HUDEP-2 (cell line): Measurements from ENCODE around the gene SLC25A21.
"Not testable (repeated sequence)": the region's sequence is repeated elsewhere in the genome, so short reads cannot be mapped to it uniquely, and the experiment has no call there.

ENCODE experiments used
- DNase-seq, 76 experiments: peaks; one replicate each; lab custom pipeline; 2025; ENCODE audit not compliant: unreplicated experiment in 76 of 76; lab: John Stamatoyannopoulos, UW

Gene SLC25A21

DNA sequence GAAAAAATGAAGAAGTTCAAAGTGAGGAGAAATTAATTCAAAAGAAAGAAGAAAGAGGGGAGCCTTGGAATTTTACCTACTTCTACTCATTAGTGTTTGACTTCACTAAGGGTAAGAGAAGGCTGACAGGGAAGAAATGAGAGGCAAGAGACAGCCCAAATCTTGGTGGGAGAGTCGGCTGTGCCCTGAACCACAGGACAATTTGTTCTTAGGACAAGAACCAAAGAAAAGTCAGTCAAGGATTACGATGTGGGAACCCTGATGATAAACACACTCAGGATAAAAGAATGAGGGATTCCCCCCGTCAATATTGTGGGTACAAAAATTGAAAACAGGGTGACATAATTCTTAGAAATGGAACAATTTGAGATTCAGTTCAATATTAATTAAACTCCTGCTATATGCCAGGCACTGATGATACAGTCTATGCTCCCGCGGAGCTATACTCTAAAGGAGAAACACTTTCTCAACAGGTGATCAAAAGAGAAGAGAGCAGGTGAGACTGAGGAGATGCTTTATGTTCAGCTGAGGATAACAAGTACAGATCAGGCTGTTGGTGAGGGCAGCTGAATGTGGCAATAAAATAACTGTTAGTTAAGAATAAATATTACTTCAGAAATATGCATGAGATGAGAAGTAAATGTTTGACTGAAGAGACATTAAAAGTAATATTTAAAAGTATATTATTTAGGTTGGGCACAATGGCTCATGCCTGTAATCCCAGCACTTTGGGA is 175.4 kb downstream of the SLC25A21 start:
- no peak for DNase-seq

DNA sequence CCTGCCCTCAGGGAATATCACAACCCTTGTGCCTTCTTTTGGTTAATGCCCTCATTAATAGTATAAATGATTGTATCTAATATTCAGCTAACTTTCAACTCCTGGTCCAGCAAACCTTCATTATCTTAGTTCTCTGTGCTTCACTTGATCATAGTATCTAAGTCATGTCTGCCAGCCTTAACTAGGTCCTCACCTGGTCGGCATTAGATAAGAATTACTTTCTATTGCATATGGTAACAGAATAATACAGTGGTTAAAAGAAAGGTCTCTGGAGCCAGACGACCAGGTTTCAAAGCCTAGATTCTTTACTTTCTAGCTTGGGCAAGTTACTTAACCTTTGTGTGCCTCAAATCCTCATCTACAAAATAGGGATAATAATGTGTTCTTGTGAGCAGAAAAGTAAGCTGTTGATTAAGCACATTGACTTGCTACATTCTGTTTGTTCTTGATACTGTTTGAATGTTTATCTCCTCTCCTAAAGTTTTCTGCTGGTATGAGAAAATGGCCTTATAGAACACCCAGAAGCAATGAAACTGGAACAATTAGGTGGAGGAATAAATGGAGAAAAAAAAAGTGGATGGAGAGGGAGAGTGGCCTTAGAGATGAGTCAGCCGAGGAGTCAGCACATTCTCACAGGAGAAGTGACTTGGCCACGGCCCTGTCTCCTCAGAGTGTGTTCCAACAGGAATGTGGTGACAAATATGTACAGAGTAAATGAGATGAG is 176.1 kb downstream of the SLC25A21 start:
- DNase-seq = no peak

DNA sequence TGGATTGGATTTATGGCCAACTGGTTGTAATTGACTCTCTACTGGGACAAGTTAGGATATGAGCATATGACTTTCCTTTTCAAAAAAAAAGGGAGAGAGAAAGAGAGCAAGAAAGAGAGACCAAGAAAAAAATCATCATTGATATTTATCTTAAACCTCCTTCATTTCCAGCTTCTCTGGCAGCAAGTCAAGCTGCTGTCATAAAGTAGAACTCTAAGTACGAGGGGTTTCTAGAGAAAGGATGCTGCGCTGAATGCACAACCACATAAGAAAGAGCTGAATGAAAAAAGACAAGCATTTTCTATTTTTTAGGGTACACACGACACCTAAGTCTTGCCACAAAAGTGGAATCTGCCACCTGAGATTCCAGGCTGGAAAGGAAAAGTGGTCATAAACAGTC is 182.6 kb downstream of the SLC25A21 start:
- DNase-seq = no peak

DNA sequence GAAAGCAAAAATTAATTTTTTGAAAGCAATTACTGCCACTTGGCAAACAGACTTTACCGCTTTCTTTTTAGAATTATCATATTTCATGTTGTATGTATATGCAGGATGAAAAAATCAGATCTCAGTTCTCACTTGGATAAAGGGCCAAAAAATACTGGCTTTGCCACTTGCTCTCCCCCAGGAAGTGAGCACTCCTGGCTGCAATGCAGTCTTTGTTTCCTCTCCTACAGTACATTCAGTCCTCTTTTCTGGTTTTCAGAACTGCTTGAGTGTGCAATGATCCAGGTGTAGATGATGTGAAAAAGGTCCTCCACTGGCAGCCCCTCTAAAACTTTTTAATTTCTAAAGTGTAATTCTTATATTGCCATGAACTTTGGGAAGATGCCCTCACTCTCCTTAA is 183.4 kb downstream of the SLC25A21 start:
- no peak for DNase-seq

DNA sequence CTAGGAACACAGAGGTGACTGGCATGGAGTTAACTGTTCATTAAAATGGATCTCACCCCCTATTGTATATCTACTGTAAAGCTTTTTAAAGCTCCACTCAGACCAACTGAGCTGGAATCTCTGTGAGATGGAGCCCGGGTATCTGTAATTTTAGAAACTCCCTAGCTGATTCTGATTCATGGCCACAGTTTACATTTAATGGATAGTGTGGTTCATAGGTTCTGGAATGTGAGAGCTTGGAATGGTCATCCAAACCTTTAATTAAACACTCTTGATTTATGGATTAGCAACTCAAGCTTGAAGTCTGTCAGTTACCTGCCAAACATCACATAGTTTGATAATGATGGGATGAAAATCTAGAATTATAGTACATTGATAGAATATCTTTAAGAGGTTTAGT is 183.8 kb downstream of the SLC25A21 start:
- DNase-seq = no peak

DNA sequence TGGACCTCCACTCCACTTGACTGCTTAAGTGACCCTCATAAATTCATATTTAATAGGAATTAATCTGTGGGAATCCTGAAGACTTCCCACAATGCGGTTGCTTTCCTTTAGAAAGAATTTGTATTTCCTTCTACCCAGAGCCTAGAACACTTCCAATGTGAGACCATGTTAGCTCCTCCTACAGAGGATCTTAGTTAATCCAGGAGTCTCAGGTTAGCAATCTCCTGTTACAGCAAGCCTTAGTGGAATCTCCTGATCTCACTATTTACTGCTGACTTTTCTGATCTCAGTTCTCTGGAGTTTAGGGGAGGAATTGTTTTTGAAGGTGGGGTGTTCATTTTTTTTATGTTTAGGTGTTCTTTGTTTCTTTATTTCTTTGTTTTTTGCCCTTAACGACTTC is 186.0 kb downstream of the SLC25A21 start:
- DNase-seq = no peak

DNA sequence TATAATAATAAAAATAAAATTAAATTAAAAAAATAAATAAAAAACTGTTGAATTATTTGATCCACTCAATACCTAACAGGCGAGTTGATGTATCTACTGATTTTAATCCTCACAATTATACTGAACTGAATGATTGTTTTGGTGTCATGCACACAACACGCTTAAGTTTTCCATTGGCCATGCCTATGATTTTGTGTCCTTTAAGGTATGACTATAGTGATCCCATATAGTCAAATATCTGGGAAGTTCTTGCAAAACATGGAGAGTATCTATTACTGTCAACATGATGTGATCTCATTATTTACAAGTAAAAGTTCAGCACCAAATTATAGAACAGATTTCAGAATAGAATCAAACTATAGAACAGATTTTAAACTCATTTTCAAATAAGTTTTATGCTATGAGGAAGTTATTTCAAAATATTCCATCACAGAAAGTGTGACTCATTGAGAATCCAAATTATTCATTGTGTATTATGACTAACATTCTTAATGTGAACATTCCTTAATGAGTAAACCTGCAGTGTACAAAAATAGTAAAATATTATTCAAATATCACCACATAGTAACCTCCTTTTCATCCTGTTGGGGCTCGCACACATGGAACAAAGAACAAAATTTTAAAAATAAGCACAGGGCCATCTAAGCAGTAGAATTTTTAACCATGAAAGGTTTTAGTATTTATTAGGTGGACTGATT is 190.4 kb downstream of the SLC25A21 start:
- DNase-seq = no peak

DNA sequence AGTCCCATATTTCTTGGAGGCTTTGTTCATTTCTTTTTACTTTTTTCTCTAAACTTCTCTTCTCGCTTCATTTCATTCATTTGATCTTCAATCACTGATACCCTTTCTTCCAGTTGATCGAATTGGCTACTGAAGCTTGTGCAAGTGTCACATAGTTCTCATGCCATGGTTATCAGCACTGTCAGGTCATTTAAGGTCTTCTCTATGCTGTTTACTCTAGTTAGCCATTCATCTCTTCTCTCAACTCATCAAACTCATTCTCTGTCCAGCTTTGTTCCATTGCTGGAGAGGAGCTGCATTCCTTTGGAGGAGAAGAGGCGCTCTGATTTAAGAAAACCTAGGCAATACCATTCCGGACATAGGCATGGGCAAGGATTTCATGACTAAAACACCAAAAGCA is 192.0 kb downstream of the SLC25A21 start:
- DNase-seq = not testable (repeated sequence)

DNA sequence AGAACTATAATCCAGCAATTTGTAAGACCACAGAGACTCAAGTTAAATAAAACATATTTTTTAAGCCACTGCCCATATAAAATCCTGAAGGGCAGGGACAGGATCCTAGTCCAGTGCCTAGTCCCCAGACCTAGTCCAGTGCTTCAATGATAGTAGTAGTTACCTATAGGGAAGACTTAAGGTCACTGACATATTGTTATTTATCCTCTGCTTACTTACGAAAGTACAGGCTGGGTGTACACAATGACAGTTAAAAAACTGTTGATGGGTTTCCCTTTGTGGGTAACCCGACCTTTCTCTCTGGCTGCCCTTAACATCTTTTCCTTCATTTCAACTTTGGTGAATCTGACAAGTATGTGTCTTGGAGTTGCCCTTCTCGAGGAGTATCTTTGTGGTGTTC is 192.5 kb downstream of the SLC25A21 start:
- DNase-seq = no peak

DNA sequence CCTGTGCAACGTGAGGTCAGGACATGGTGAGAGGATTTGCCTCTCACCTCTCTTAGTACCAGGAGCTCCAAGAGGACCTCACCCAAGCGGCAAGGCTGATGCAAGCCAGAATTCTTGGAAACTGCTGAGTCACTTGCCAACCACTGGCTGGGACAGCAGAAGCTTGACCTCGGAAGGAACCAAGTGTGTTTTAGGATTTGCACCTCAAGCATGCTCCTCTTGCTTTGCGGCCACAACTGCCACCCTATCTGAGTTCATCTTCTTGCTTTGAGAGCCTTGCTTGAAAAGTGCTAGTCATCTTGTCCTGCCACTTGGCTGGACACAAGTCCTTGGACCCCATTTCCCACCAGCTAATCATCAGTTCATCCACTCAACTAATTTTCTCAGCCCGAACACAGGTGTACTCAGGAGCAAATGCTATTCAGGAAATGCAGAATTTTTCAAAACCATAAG is 195.8 kb downstream of the SLC25A21 start:
- peak in 72 of 76 experiments; percentile 3 to 94 (median 72) for DNase-seq

DNA sequence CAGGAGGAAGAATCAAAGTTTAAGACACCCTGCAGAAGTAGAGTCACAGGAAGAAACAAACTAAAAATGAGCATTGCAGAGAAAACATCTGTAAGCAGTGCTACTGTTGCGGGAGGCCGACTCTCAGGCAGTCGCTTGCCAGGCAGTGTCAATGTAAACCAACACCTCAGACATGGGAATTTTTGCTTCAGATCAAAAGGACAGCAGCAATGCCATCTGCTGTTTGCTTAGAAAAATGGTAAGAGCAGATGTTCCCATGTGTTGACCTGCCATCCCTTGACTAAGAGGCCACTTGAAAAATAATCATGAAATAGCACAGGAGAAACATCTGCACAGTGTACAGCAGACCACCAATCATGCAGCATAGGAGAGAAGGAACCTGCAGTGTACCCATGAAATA is 196.6 kb downstream of the SLC25A21 start:
- peak in 2 of 76 experiments; percentile 7 to 24 for DNase-seq

DNA sequence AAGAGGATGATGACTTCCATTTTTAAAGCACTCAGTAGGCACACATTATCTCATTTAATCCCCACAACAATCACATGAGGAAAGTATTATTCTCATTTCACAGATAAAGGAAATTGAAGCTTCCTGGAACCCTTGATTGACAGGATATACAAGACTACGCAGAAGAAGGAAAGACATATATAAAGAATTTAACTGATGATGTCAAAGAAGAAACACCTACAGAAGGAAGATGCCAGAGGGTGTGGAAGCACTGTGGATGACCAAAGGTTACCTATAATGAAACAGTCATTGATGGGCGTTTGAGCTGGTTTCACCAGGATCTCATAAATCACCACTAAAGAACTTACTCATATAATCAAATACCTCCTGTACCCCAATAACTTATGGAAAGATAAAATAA is 197.4 kb downstream of the SLC25A21 start:
- no peak for DNase-seq

DNA sequence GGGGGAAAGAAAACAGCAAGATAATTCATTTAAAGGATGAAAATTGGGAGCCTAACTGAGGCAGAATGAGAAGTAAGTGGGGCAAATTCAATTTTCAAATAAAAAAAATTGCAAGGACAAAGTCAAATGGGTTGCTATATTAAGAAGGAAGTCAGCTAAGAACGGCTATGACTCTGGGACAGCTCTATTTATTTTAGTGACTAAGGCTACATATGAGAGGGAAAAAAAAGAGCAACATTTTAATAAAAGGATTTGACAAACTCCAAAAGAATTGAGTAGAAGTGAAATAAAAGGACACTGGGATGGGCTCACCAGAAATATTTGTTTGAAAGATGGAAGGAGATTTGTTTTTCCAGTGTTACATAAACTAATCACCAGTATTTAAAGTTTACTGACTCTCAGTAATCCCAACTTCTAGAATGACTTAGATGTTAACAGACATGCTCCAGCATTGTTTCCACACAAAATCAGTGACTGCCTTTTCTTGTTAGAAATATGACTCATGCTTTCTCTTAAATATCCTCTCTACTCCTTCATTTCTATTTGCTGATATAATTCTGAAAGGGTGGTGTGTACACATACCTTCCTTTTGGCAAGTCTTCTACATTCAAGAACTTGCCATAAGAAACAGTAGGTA is 198.5 kb downstream of the SLC25A21 start:
- no peak for DNase-seq

DNA sequence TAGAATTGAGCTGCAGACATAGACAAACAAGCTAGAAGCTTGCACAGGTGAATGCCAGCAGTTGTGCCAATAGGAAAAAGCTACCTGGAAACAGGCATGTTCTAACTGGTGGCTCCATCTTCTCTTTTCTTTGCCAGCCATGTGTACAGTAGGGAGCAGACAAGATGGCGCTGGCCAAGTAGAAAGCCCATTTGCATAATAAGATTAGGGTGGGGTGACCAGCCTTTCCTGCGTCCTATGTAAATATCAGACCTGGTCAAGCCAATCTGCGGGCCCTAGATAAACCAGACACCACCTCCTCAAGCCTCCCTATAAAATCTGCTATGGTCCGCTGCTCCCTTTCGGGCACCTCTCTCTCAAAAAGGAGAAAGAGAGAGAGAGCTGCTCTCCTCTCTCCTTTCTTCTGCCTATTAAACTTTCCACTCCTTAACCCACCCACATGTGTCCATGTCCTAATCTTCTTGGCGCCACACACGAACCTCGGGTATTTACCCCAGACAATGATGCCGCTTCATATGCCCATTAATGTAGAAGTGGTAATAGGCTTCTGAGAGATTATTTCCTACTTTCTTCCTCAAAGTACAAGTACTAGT is 201.0 kb downstream of the SLC25A21 start:
- peak in 5 of 76 experiments; percentile 3 to 25 (median 9) for DNase-seq

DNA sequence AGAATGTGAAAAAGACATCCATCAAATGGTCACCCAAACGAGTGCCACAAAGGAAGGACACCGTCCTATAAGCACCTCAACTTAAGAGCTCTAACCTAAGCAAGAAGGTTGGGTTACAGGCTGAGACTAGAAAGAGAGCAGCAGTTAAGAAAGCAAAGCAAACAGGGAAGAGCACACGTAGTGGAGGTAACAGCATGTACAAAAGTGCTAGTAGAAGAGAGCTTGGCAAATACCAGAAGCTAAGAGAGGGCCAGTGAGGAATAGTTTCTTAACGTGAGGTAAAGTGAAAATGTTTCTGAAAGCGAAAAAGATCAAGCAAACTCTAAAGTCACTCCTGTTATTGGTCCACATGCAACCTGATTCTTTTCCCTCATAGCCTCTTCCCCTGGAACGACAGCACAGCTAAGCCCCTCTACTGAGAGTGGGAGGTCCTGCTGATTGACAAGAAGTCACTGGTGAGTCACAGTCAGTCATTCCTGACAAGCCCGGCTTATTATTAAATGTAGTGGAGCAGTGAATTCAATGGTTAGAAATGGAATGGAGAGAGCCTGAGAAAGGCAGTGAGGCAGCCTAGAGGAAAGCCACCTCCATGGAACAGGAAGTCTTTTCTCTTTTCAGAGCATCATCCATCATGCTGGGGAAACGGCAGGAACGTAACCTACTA is 204.4 kb downstream of the SLC25A21 start:
- DNase-seq = no peak

DNA sequence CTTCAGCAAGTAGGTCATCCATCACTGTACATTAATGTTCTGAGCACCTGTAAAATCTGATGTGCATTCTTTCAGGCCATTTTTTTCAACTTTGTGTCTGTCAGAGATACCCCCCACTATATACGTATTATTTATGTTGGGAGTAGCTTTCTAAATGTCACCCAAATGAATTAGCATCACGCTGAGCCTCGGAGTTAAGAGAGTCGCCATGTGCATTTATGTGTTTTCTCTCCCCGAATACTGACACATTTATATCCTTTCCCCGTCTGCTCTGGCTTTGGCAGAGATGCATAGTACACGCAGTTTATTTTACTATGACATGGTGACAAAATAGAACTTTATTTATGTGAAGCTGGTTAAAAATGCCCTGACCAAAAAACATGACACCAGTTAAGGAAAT is 216.4 kb downstream of the SLC25A21 start:
- no peak for DNase-seq

DNA sequence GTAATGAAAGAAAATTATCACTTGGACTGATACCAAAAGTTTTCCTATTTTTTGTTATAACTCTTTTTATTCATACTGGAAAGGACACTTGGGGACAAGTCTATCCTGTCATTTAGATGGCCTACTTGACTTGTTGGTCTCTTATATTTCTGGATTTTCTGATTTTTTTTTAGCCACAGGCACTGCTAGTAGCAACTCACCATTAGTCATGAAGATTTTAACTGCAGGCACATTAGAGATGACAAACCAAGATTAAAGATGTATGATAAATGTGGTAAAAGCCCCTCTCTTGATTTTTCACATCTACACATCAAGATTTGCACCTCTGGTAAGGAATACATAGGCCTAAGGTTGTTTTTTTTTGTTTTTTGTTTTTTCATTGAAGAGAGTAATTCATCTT is 217.0 kb downstream of the SLC25A21 start:
- no peak for DNase-seq

DNA sequence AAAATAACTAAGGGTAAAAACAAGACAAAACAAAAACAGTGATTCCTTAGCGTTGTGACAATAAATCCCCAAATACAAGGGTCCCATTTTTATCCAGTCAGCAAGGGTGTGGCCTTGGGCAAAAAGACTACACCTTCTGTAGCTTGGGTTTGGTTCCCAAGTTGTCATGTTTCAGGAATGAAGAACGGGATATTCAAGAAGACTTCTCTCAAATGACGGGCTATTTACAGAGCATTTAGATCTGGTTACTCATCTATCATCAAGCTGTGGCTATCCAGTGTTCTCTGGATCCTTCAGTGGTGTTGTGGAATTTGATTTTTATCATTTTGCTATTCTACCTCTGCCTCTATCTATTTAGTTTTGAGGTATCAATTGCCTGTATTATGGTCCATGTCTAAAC is 219.7 kb downstream of the SLC25A21 start:
- no peak for DNase-seq

DNA sequence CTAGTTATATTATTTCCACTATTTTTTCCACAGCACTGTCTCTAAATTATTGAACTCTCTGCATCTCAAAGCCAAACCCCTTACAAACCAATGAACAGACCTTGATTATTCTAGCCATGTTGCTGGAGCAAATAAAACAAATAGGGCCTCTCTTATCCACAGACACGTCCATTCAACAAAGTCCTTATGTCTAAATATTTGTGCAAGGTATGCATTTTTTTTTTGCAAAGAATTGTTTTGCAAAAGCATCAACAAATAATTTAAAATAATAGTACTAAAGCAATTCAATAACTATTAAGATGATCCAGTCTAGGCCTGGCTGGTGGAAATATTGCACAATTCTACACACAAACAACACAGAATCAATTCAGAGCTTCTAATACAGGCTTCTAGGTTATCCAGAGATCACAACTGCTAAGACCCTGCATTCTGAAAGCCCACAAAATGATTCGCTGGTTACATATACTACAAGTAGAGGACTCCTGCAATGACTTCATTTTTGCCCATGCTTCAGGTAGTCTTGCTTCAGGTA is 221.0 kb downstream of the SLC25A21 start:
- no peak for DNase-seq

DNA sequence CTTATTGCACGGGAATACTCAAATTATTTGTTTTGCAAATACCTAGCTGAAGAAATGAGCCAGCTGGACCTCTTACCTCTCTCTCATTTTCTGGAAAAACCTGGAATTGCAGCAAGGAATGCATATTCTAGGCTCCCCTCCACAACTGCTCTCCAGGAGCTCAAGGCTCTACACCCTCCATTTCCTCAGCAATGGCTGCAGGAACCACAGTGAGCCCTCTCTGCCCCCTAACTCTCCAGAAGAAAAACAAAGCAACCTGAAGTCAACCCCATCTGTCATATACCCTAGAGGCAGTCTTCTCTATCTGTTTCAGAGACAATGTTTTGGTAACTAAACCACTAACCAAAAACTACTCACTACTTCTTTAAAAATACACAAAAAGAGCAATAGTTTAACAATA is 221.6 kb downstream of the SLC25A21 start:
- no peak for DNase-seq
